GM23338 (cell line): ENCODE results near the gene NFXL1. TPM values are rescaled to one million over a fixed set of nuclear protein-coding genes. Genes with fewer than 3 reads are reported as not detected.

Source experiments
- ATAC-seq: fragments of 200-7000 bp; cut with Tn5 transposase; 3 replicates; pipeline ENCODE4 v1.9.1; 2020
- DNase-seq: peaks from one replicate; pipeline ENCODE4 v3.0.0-alpha.2; 2015; ENCODE audit warnings: low spot score
- H2AFZ ChIP-seq: fragments of 200-600 bp; sonication (generic); 2 replicates; pipeline ENCODE4 v1.8.0; 2016; ENCODE audit warnings: antibody characterized with exemption, mild to moderate bottlenecking, moderate library complexity
- H3F3A ChIP-seq: fragments of 200-600 bp; sonication (generic); replicated peaks from 2 replicates; pipeline ENCODE4 v1.8.0; 2017; ENCODE audit warnings: antibody characterized with exemption, mixed run types, low read depth
- H3K27ac ChIP-seq: fragments of 200-600 bp; sonication (generic); 2 replicates; pipeline ENCODE4 v1.6.1; 2016; ENCODE audit warnings: low read depth
- H3K27me3 ChIP-seq: fragments of 200-600 bp; sonication (generic); 2 replicates; pipeline ENCODE4 v1.8.0; 2016; ENCODE audit warnings: mild to moderate bottlenecking, mixed run types, moderate library complexity; ENCODE audit not compliant: insufficient read depth
- H3K36me3 ChIP-seq: fragments of 200-600 bp; sonication (generic); 2 replicates; pipeline ENCODE4 v1.8.0; 2016; ENCODE audit warnings: mild to moderate bottlenecking; ENCODE audit not compliant: insufficient read depth
- H3K4me1 ChIP-seq: fragments of 200-600 bp; sonication (generic); 2 replicates; pipeline ENCODE4 v1.8.0; 2016; ENCODE audit warnings: mild to moderate bottlenecking, moderate library complexity; ENCODE audit not compliant: insufficient read depth
- H3K4me2 ChIP-seq: fragments of 200-600 bp; sonication (generic); 2 replicates; pipeline ENCODE4 v1.7.1; 2017; ENCODE audit warnings: mixed run types
- H3K4me3 ChIP-seq: fragments of 200-600 bp; sonication (generic); 2 replicates; pipeline ENCODE4 v1.6.1; 2016; ENCODE audit warnings: mixed run types
- H3K79me2 ChIP-seq: fragments of 200-600 bp; sonication (generic); replicated peaks from 2 replicates; pipeline ENCODE4 v1.8.0; 2017; ENCODE audit warnings: mild to moderate bottlenecking; ENCODE audit not compliant: insufficient read depth
- H3K9me2 ChIP-seq: fragments of 200-600 bp; sonication (generic); 2 replicates; pipeline ENCODE4 v1.8.0; 2017; ENCODE audit not compliant: insufficient read depth
- H4K20me1 ChIP-seq: fragments of 200-600 bp; sonication (generic); replicated peaks from 2 replicates; pipeline ENCODE4 v1.8.0; 2017; ENCODE audit warnings: mild to moderate bottlenecking; ENCODE audit not compliant: insufficient read depth
- H3K27ac Mint-ChIP-seq: 2 replicates; pipeline ENCODE4 v1.8.0; 2020; ENCODE audit warnings: inconsistent platforms, mild to moderate bottlenecking, moderate library complexity, mixed read lengths
- H3K27me3 Mint-ChIP-seq: 3 replicates; pipeline ENCODE4 v1.8.0; 2022; ENCODE audit warnings: low read depth, mild to moderate bottlenecking, moderate library complexity, mixed read lengths, inconsistent platforms; ENCODE audit not compliant: insufficient read depth, poor library complexity
- H3K36me3 Mint-ChIP-seq: 3 replicates; pipeline ENCODE4 v1.8.0; 2021; ENCODE audit warnings: low read depth, mild to moderate bottlenecking, inconsistent platforms, moderate library complexity, mixed read lengths
- H3K4me1 Mint-ChIP-seq: 3 replicates; pipeline ENCODE4 v1.8.0; 2020; ENCODE audit warnings: mild to moderate bottlenecking, inconsistent platforms, mixed read lengths
- H3K4me3 Mint-ChIP-seq: 3 replicates; pipeline ENCODE4 v1.8.0; 2021; ENCODE audit warnings: moderate library complexity, mild to moderate bottlenecking, inconsistent platforms, mixed read lengths
- H3K9me3 Mint-ChIP-seq: 3 replicates; pipeline ENCODE4 v1.8.0; 2020; ENCODE audit warnings: moderate library complexity, mild to moderate bottlenecking, inconsistent platforms, mixed read lengths
- CREB1 ChIP-seq: fragments of 250-450 bp; sonication (Bioruptor Pico); IDR thresholded peaks from 2 replicates; pipeline ENCODE4 v1.5.0; 2020; ENCODE audit warnings: low read depth, mild to moderate bottlenecking, moderate library complexity
- CTCF ChIP-seq, 2 experiments: fragments of 200-600 bp in 1 of 2; sonication (generic) in 1 of 2; conservative IDR thresholded peaks; 2 replicates each; pipeline versions ENCODE4 v1.5.1 to v1.6.1; 2016 to 2017; ENCODE audit warnings: antibody characterized with exemption in 2 of 2, low read depth in 2 of 2, mild to moderate bottlenecking in 2 of 2, moderate library complexity in 1 of 2
- EZH2phosphoT487 ChIP-seq: fragments of 200-600 bp; sonication (generic); IDR thresholded peaks from one replicate; pipeline ENCODE4 v1.8.1; 2018; ENCODE audit warnings: antibody characterized with exemption; ENCODE audit not compliant: unreplicated experiment
- JUNB ChIP-seq: IDR thresholded peaks from one replicate; pipeline ENCODE4 v1.6.1; 2016; ENCODE audit warnings: antibody characterized with exemption; ENCODE audit not compliant: unreplicated experiment
- NANOG ChIP-seq: IDR thresholded peaks from 2 replicates; pipeline ENCODE4 v1.6.1; 2016; ENCODE audit warnings: antibody characterized with exemption, borderline replicate concordance
- POLR2AphosphoS5 ChIP-seq: IDR thresholded peaks from 2 replicates; pipeline ENCODE4 v1.6.1; 2016; ENCODE audit warnings: antibody characterized with exemption, low read depth
- REST ChIP-seq: IDR thresholded peaks from one replicate; pipeline ENCODE4 v1.6.1; 2018; ENCODE audit warnings: antibody characterized with exemption; ENCODE audit not compliant: unreplicated experiment
- STAT1 ChIP-seq: IDR thresholded peaks from one replicate; pipeline ENCODE4 v1.6.1; 2016; ENCODE audit warnings: antibody characterized with exemption; ENCODE audit not compliant: unreplicated experiment
- ZNF114 ChIP-seq: fragments of 250-450 bp; sonication (Bioruptor Pico); IDR thresholded peaks from 2 replicates; pipeline ENCODE4 v1.5.0; 2020; ENCODE audit warnings: mild to moderate bottlenecking, moderate library complexity
- polyA plus RNA-seq: library from polyadenylated mRNA; unstranded; fragments of >200 nt; fragmentation: Nextera tagmentation; extraction: Ambion mirVana; gene quantifications from 2 replicates; pipeline ENCODE4 v1.2.1, GENCODE V29; 2016
- total RNA-seq: library from RNA; depleted of rRNA; stranded (reverse); fragments of >200 nt; shearing (Covaris generic); gene quantifications from 2 replicates; pipeline ENCODE4 v1.2.3, GENCODE V29; 2014
- TF ChIP-seq, protein P1 (sequence below): fragments of 250-450 bp; sonication (Bioruptor Pico); IDR thresholded peaks from 2 replicates; pipeline ENCODE4 v1.5.0; 2020; ENCODE audit warnings: mild to moderate bottlenecking, moderate library complexity
- TF ChIP-seq, protein P2 (sequence below): IDR thresholded peaks from 2 replicates; pipeline ENCODE4 v1.6.1; 2016; ENCODE audit warnings: antibody characterized with exemption

NFXL1 gene
- total and polyA plus RNA-seq, 2 experiments from 2014 or later: 19.4 to 31.7 TPM

- Histone ChIP-seq H3F3A (no peaks in the 10 kb centered on the region), H3K27me3 (no peaks in the 10 kb centered on the region), H3K79me2 (peaks cover 53% of the 10 kb centered on the region), H3K4me3 (peak overlapping the region; percentile 91), H3K9me2 (no peaks in the 10 kb centered on the region), H3K27ac (peak overlapping the region; percentile 94), H4K20me1 (0 out of 2 replicates have a peak, but pooled peaks cover 6% of the 10 kb centered on the region), H3K4me1 (peaks cover 8% of the 10 kb centered on the region; the same call in 1 of the 2 replicates), H3K4me2 (peak overlapping the region; percentile 94), H2AFZ (peak overlapping the region; percentile 92), H3K36me3 (0 out of 2 replicates have a peak, but pooled peaks cover 6% of the 10 kb centered on the region)
- H3K27me3 Mint-ChIP-seq: peaks cover 5% of the 10 kb centered on the region
- DNase-seq (peak; percentile 12), ATAC-seq (no peak)
- H3K9me3 Mint-ChIP-seq: peaks cover 15% of the 10 kb centered on the region
- TF ChIP-seq POLR2AphosphoS5 (no peak), NANOG (no peak), EZH2phosphoT487 (no peak), REST (no peak), STAT1 (no peak), ZNF114 (CRISPR knock-in tag) (no peak), CTCF (conservative IDR thresholded peaks at IDR 0.05; ENCODE audit: low read depth in 2 of 2) (no peak), JUNB (no peak), CREB1 (no peak)
- TF ChIP-seq, protein P1, sequence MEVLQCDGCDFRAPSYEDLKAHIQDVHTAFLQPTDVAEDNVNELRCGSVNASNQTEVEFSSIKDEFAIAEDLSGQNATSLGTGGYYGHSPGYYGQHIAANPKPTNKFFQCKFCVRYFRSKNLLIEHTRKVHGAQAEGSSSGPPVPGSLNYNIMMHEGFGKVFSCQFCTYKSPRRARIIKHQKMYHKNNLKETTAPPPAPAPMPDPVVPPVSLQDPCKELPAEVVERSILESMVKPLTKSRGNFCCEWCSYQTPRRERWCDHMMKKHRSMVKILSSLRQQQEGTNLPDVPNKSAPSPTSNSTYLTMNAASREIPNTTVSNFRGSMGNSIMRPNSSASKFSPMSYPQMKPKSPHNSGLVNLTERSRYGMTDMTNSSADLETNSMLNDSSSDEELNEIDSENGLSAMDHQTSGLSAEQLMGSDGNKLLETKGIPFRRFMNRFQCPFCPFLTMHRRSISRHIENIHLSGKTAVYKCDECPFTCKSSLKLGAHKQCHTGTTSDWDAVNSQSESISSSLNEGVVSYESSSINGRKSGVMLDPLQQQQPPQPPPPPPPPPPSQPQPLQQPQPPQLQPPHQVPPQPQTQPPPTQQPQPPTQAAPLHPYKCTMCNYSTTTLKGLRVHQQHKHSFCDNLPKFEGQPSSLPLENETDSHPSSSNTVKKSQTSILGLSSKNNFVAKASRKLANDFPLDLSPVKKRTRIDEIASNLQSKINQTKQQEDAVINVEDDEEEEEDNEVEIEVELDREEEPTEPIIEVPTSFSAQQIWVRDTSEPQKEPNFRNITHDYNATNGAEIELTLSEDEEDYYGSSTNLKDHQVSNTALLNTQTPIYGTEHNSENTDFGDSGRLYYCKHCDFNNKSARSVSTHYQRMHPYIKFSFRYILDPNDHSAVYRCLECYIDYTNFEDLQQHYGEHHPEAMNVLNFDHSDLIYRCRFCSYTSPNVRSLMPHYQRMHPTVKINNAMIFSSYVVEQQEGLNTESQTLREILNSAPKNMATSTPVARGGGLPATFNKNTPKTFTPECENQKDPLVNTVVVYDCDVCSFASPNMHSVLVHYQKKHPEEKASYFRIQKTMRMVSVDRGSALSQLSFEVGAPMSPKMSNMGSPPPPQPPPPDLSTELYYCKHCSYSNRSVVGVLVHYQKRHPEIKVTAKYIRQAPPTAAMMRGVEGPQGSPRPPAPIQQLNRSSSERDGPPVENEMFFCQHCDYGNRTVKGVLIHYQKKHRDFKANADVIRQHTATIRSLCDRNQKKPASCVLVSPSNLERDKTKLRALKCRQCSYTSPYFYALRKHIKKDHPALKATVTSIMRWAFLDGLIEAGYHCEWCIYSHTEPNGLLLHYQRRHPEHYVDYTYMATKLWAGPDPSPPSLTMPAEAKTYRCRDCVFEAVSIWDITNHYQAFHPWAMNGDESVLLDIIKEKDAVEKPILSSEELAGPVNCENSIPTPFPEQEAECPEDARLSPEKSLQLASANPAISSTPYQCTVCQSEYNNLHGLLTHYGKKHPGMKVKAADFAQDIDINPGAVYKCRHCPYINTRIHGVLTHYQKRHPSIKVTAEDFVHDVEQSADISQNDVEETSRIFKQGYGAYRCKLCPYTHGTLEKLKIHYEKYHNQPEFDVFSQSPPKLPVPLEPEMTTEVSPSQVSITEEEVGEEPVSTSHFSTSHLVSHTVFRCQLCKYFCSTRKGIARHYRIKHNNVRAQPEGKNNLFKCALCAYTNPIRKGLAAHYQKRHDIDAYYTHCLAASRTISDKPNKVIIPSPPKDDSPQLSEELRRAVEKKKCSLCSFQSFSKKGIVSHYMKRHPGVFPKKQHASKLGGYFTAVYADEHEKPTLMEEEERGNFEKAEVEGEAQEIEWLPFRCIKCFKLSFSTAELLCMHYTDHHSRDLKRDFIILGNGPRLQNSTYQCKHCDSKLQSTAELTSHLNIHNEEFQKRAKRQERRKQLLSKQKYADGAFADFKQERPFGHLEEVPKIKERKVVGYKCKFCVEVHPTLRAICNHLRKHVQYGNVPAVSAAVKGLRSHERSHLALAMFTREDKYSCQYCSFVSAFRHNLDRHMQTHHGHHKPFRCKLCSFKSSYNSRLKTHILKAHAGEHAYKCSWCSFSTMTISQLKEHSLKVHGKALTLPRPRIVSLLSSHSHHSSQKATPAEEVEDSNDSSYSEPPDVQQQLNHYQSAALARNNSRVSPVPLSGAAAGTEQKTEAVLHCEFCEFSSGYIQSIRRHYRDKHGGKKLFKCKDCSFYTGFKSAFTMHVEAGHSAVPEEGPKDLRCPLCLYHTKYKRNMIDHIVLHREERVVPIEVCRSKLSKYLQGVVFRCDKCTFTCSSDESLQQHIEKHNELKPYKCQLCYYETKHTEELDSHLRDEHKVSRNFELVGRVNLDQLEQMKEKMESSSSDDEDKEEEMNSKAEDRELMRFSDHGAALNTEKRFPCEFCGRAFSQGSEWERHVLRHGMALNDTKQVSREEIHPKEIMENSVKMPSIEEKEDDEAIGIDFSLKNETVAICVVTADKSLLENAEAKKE: no peak
- TF ChIP-seq, protein P2, sequence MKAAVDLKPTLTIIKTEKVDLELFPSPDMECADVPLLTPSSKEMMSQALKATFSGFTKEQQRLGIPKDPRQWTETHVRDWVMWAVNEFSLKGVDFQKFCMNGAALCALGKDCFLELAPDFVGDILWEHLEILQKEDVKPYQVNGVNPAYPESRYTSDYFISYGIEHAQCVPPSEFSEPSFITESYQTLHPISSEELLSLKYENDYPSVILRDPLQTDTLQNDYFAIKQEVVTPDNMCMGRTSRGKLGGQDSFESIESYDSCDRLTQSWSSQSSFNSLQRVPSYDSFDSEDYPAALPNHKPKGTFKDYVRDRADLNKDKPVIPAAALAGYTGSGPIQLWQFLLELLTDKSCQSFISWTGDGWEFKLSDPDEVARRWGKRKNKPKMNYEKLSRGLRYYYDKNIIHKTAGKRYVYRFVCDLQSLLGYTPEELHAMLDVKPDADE: no peak
- H3K4me1 Mint-ChIP-seq: peaks cover 17% of the 10 kb centered on the region
- H3K27ac Mint-ChIP-seq: peak overlapping the region; percentile 93
- H3K4me3 Mint-ChIP-seq: peak overlapping the region; percentile 97
- H3K36me3 Mint-ChIP-seq: peaks cover 40% of the 10 kb centered on the region
Measured at GRCh38 chr4:47913330-47913729, 1.1 kb downstream of the NFXL1 start.
